Suprapubic skin (tissue), 4 donors: ENCODE measurements around the gene CLSTN1.

Experiments used
- POLR2A ChIP-seq, 2 donors: fragments of 450-650 bp; IDR thresholded peaks; one replicate each; pipeline ENCODE4 v1.6.1; 2017; ENCODE audit warnings: antibody characterized with exemption in 2 of 2, mild to moderate bottlenecking in 2 of 2, moderate library complexity in 2 of 2
- POLR2AphosphoS5 ChIP-seq, 3 donors: sonication (generic); formaldehyde crosslinking; IDR thresholded peaks; one replicate each; pipeline ENCODE4 v1.6.1; 2017; ENCODE audit warnings: antibody characterized with exemption in 3 of 3
- TF ChIP-seq, protein P1 (sequence below), 2 donors: fragments of 200-600 bp in 1 of 2; fragments of 450-650 bp in 1 of 2; sonication (generic) in 1 of 2; IDR thresholded peaks; one replicate each; pipeline ENCODE4 v1.5.1; 2016 to 2019; ENCODE audit warnings: antibody characterized with exemption in 2 of 2, mild to moderate bottlenecking in 1 of 2, moderate library complexity in 1 of 2

GRCh38 chr1:9871707-9872425, 48.1 kb upstream of the CLSTN1 start:
- TF ChIP-seq, protein P1, sequence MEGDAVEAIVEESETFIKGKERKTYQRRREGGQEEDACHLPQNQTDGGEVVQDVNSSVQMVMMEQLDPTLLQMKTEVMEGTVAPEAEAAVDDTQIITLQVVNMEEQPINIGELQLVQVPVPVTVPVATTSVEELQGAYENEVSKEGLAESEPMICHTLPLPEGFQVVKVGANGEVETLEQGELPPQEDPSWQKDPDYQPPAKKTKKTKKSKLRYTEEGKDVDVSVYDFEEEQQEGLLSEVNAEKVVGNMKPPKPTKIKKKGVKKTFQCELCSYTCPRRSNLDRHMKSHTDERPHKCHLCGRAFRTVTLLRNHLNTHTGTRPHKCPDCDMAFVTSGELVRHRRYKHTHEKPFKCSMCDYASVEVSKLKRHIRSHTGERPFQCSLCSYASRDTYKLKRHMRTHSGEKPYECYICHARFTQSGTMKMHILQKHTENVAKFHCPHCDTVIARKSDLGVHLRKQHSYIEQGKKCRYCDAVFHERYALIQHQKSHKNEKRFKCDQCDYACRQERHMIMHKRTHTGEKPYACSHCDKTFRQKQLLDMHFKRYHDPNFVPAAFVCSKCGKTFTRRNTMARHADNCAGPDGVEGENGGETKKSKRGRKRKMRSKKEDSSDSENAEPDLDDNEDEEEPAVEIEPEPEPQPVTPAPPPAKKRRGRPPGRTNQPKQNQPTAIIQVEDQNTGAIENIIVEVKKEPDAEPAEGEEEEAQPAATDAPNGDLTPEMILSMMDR (IDR thresholded peaks at IDR 0.05) = no peak
- TF ChIP-seq POLR2A (IDR thresholded peaks at IDR 0.05) = no peak
- no peak for TF ChIP-seq POLR2AphosphoS5 (IDR thresholded peaks at IDR 0.05)
